HG02981 (cell line): ENCODE data around the gene CEP76.
"Not testable (repeated sequence)": the region's sequence is repeated elsewhere in the genome, so short reads cannot be mapped to it uniquely, and the experiment has no call there.

Experiments used
- ATAC-seq: cut with Tn5 transposase; IDR thresholded peaks from one replicate; pipeline ENCODE4 v1.9.1; 2021; ENCODE audit warnings: mild to moderate bottlenecking, moderate library complexity; ENCODE audit not compliant: unreplicated experiment

The CEP76 gene

GRCh38 chr18:12645254-12645653 lies 57.3 kb downstream of the CEP76 start:
- no peak for ATAC-seq

- not testable (repeated sequence) for ATAC-seq
These were observed 58.8 kb downstream of the CEP76 start for GRCh38 chr18:12643756-12644155.

GRCh38 chr18:12640881-12641200 lies 61.7 kb downstream of the CEP76 start:
- no peak for ATAC-seq

- no peak for ATAC-seq
These were observed 62.3 kb downstream of the CEP76 start for GRCh38 chr18:12639990-12640880.

GRCh38 chr18:12638644-12639124 lies 63.8 kb downstream of the CEP76 start:
- no peak for ATAC-seq

- no peak for ATAC-seq
These were observed 64.5 kb downstream of the CEP76 start for GRCh38 chr18:12637901-12638643.

GRCh38 chr18:12637393-12637792 lies 65.1 kb downstream of the CEP76 start:
- ATAC-seq = no peak

- ATAC-seq = no peak
These were observed 70.6 kb downstream of the CEP76 start for GRCh38 chr18:12631831-12632477.

- ATAC-seq = no peak
These were observed 72.4 kb downstream of the CEP76 start for GRCh38 chr18:12630136-12630535.

GRCh38 chr18:12628706-12629702 lies 73.5 kb downstream of the CEP76 start:
- ATAC-seq = no peak

- not testable (repeated sequence) for ATAC-seq
These were observed 75.3 kb downstream of the CEP76 start for GRCh38 chr18:12627199-12627598.

- no peak for ATAC-seq
These were observed 77.3 kb downstream of the CEP76 start for GRCh38 chr18:12625241-12625640.
